GM19395 (cell line): Measurements from ENCODE around the gene TMTC2.

Experiments used
- ATAC-seq: cut with Tn5 transposase; IDR thresholded peaks from one replicate; pipeline ENCODE4 v1.9.1; 2021; ENCODE audit warnings: mild to moderate bottlenecking, moderate library complexity; ENCODE audit not compliant: unreplicated experiment

TMTC2 gene

DNA sequence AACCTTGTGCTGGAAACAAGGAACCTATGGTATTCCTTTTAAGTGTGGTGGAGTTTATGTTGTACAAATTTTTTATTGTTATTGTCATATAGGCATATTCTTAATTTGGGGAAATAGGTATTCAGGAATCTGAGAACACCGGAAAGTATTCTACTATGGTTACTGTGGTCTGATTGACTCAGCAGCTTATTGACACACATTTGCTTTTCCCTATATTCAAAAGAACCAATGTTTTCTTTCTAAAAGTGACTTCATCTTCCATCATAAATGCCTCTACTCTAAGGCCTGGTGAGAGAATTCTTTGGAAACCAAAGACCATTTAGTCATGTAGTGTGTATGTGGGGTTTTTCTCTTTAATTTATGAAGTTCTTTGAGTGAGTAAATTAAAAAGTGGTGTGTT lies 474.8 kb downstream of the TMTC2 start:
- ATAC-seq = no peak

DNA sequence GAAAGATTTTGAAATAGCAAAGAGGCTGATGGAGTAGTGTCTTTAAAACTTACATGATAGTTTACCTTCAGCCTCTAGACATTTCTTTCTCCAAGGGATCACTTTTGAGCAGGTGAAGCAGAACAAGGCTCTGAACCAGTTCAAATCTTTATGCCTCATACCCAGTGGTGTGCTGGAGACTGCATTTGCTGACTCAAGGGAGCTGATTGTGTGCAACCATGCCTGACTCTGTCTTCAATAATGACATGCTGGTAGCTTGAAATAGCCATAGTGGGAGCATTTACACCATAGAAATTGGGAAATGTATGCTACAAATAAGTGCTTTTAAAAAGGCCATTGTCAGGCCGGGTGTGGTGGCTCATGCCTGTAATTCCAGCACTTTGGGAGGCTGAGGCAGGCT lies 482.0 kb downstream of the TMTC2 start:
- ATAC-seq = no peak

DNA sequence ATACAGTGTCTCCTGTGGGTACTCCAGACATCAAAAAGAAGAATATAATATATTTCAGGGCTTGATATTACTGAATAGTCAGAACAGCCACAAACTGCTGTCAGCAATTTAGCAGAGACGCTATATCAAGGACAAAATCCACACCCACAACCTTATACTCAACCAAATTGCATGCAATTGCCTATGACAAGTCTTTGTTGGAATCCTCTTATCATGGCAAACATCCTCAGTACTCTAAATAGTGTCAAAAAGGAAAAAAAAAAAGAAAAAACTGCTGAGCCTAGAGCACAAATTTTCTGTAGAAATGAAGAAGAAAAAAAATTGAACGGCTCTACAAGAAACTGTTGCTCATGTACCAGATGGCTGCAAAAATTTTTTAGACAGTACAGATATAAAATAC lies 485.7 kb downstream of the TMTC2 start:
- no peak for ATAC-seq

DNA sequence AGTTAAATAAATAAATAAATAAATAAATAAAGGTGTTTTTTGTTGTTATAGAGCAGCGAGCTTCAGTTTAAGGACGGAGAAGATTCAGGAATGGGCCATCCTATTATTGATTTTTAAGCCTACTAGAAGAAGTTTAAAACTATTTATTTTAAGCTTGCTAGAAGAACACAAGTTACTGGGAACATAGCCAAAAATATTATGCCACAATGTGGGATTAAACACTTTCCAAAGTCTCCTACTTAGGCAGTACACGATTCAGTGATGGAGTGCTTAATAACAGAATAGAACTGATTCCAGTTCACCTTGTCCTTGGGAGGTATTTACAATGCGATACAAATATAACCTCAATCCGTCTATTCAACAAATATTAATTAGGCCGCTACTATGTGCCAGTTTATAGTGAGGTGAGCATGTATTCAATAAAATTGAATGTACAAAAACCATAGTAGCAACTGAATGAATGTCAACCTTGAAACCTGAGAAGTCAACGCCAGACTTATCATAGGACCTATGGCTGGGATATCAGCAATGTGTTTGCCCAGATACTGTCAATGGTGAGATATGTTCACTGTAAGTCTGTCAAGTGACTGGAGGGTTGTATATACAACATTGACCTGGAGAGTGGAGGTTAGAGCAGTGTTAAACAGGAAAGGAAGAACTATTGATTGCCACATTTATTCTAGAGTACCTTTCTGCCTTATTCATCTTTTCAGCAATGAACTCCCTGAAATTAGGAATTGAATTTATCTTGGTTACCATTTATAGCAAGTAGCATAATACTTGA lies 486.4 kb downstream of the TMTC2 start:
- no peak for ATAC-seq

DNA sequence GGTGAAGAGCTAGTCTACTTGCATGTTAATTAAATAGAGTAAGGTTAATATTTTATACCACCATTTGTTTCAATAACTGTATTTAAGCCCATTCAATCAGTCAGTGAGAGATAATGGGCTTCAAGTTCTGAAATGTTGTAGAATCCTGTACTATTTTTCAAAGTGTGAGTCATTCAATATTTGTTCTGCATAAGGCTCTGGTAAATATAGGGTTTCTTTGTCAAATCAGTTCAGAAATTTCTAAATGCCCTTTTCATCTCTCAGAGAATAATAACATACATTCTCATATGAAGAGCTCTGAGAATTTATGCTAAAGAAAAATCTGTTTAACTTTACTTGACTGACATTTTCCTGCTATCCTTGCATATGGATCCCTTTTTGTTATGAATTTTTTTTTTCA lies 493.3 kb downstream of the TMTC2 start:
- ATAC-seq = no peak

DNA sequence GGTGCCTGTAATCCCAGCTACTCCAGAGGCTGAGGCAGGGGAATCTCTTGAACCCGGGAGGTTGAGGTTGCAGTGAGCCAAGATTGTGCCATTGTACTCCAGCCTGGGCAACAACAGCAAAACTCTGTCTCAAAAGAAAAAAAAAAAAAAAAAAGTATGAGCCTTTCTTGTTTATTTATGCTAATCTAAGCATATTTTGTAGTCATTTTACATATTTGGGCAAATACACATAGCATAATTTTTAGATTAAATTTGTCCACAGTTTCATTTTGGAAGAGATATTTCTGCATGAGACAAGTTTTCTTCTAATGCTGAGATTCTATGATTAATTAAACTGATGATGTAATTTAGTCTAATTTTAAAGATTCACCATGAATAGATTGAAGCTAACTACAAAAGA lies 494.4 kb downstream of the TMTC2 start:
- ATAC-seq = no peak

DNA sequence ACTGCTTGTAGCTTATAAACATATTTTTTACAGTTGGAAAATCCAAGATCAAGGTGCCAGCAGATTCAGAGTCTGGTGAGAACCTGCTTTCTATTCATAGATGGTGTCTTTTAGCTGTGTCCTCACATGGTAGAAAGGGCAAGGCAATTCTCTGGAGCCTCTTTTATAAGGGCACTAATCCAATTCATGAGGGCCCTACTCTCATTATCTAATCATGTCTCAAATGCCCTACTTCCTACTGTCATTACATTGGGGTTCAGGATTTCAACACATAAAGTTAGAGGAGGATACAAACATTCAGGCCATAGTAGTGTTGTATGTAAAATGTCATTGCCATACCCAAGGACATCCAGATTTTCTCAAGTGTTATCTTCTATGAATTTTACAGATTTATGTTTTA lies 496.4 kb downstream of the TMTC2 start:
- no peak for ATAC-seq
